Activated T-cell treated with anti-CD3 and anti-CD28 coated beads for 48 hours (primary cell): Measurements from ENCODE around the gene CTBP2.

Source experiments
- DNase-seq: peaks from one replicate; pipeline ENCODE4 v3.0.0-alpha.2; 2020; ENCODE audit warnings: low read depth

CTBP2 gene

DNA sequence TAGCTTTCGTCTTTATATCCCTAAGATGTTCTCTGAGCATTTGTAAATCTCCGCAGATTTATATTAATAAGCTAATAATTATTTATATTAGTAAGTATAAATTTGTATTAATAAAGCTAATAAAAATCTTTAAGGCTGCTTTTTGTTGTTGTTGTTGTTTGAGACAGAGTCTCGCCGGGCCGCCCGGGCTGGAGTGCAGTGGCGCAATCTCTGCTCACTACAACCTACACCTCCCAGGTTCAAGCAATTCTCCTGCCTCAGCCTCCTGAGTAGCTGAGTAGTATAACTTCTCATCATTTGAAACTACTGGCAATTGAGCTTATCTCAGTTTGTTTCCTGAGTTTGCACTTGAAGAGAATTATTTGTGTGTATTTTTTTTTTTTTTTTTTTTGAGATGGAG is 223.6 kb downstream of the CTBP2 start:
- DNase-seq, result no peak

DNA sequence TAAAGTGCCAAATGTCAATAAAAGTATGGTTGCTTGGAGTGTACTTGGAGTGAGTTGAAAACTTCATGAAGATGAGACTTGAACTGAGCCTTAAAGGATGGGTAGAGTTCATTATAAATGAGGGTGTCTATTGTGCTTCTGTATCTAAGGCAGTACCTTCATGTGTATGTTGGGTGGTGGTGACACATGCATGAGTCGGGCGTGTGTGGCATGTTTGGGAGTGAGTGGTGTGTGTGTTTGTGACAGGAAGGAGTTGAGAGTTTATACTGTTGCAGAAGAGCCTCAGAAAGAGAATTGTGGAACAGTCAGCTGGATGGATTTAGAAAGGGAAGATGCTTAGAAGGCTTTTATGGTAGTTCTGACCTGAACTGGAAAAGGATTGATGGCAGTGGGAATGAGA is 224.4 kb downstream of the CTBP2 start:
- peak; percentile 24 for DNase-seq
